ENCODE results near the gene CAD.

DNA sequence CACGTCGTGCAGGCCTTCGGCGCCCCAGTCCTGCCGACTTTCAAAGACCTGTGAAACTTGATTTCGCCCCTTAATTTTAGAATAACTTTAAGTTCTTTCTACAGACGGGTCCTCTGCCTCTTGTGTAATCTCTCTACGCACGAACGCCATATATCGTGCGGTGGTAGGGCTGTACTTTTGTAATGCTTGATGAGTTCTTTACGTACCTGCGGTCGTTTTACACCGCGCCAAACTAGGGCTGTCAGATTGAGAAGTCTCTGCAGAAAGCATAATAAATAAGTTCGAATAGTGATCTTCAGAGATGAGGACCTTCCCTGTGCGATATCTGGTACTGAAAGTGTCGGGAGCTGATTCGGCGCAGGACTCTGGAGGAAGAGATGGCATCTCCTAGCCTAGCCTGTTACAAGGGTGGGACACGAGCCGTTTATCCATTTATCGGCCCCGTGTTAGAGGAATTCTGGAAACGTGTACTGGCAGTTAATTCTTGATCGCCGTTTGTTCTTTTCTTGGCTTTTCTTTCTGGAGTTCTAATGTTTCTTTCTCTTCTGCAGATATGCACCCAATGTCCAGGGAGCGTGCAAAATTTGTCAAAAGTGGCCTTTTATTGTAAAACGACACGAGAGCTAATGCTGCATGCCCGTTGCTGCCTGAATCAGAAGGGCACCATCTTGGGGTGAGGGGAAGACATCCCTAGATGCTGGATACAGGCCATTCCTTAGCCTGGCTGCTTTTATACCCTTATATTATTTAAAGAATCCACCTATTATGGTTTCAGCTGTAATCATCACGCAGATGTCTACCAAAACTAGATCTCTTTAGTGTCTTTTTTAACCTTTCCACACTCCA, 4.3 kb upstream of the CAD start:
- TF ChIP-seq, protein P1, sequence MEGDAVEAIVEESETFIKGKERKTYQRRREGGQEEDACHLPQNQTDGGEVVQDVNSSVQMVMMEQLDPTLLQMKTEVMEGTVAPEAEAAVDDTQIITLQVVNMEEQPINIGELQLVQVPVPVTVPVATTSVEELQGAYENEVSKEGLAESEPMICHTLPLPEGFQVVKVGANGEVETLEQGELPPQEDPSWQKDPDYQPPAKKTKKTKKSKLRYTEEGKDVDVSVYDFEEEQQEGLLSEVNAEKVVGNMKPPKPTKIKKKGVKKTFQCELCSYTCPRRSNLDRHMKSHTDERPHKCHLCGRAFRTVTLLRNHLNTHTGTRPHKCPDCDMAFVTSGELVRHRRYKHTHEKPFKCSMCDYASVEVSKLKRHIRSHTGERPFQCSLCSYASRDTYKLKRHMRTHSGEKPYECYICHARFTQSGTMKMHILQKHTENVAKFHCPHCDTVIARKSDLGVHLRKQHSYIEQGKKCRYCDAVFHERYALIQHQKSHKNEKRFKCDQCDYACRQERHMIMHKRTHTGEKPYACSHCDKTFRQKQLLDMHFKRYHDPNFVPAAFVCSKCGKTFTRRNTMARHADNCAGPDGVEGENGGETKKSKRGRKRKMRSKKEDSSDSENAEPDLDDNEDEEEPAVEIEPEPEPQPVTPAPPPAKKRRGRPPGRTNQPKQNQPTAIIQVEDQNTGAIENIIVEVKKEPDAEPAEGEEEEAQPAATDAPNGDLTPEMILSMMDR (conservative IDR thresholded peaks at IDR 0.05 in 1 of 2, IDR thresholded peaks at IDR 0.05 in 1 of 2; ENCODE audit: extremely low read depth in 1 of 2, insufficient read depth in 1 of 2, low read depth in 1 of 2, low read length in 2 of 2) = no peak
- TF ChIP-seq EZH2 (IDR thresholded peaks at IDR 0.05; ENCODE audit: borderline replicate concordance, low read length) = no peak

Data from mammary epithelial cell (primary cell).